ENCODE measurements around the gene PINLYP. TPM values are rescaled to one million over a fixed set of nuclear protein-coding genes. Genes with fewer than 3 reads are reported as not detected.
A peak's percentile ranks its signal among the peaks of the same experiment; 100 is the strongest.

The PINLYP gene
- total RNA-seq, 1 experiment from 2014 or later = not detected

GRCh38 chr19:43622956-43623355 is 47.4 kb downstream of the PINLYP start:
- Mint-ChIP-seq H3K4me3 (ENCODE audit: unreplicated experiment) (no peak overlapping the region), H3K4me1 (ENCODE audit: low read depth, unreplicated experiment) (peaks cover 8% of the 10 kb centered on the region), H3K27me3 (ENCODE audit: insufficient read depth, unreplicated experiment) (no peaks in the 10 kb centered on the region), H3K9me3 (ENCODE audit: unreplicated experiment) (no peaks in the 10 kb centered on the region), H3K36me3 (ENCODE audit: insufficient read depth, unreplicated experiment) (peaks cover 22% of the 10 kb centered on the region), H3K27ac (ENCODE audit: unreplicated experiment) (peak overlapping the region; percentile 34)
- Histone ChIP-seq H3K36me3 (ENCODE audit: control insufficient read depth, insufficient read depth, low read length) (no peaks in the 10 kb centered on the region), H3K27me3 (replicated peaks; ENCODE audit: control insufficient read depth, insufficient read depth, low read length) (no peaks in the 10 kb centered on the region), H3K4me1 (peaks cover 4% of the 10 kb centered on the region; the same call in 1 of the 2 replicates), H3K9me3 (no peaks in the 10 kb centered on the region), H3K4me3 (ENCODE audit: low read depth, low read length) (no peak overlapping the region)
- POLR2A ChIA-PET = interaction anchor here (0.7 kb wide), 1 partner anchor 113 kb away, joined by 3 read pairs; no protein-coding TSS in a partner anchor
- intact Hi-C loops (cut with micrococcal nuclease; ENCODE audit: unreplicated experiment) = no loop called here
- no peak for DNase-seq
- no peak for TF ChIP-seq CTCF (IDR thresholded peaks at IDR 0.05; ENCODE audit: insufficient read depth in 1 of 2, low read depth in 1 of 2, low read length in 1 of 2, severe bottlenecking in 1 of 2, unreplicated experiment in 1 of 2)
- no TSS peak for BruUV-seq (replicated peaks)
- CTCF ChIA-PET = no interaction called here

- H3K9me3 Mint-ChIP-seq (ENCODE audit: unreplicated experiment) = no peaks in the 10 kb centered on the region
- no peak for DNase-seq
- no TSS peak for BruUV-seq (replicated peaks)
These were observed 48.5 kb downstream of the PINLYP start for GRCh38 chr19:43623889-43624670.

GRCh38 chr19:43624933-43625332 is 49.3 kb downstream of the PINLYP start:
- H3K9me3 Mint-ChIP-seq (ENCODE audit: unreplicated experiment) = no peaks in the 10 kb centered on the region
- H3K36me3 Mint-ChIP-seq (ENCODE audit: insufficient read depth, unreplicated experiment) = peaks cover 9% of the 10 kb centered on the region

More at GRCh38 chr19:43623889-43624670, 48.5 kb downstream of the PINLYP start:
- CTCF ChIA-PET = no interaction called here
- Histone ChIP-seq H3K4me3 (ENCODE audit: low read depth, low read length) (no peak overlapping the region), H3K4me1 (0 out of 2 replicates have a peak, but pooled peaks cover 4% of the 10 kb centered on the region), H3K9me3 (no peaks in the 10 kb centered on the region), H3K36me3 (ENCODE audit: control insufficient read depth, insufficient read depth, low read length) (no peaks in the 10 kb centered on the region), H3K27me3 (replicated peaks; ENCODE audit: control insufficient read depth, insufficient read depth, low read length) (no peaks in the 10 kb centered on the region)
- peaks cover 18% of the 10 kb centered on the region for H3K36me3 Mint-ChIP-seq (ENCODE audit: insufficient read depth, unreplicated experiment)
- peaks cover 8% of the 10 kb centered on the region for H3K4me1 Mint-ChIP-seq (ENCODE audit: low read depth, unreplicated experiment)
- no peak overlapping the region for H3K4me3 Mint-ChIP-seq (ENCODE audit: unreplicated experiment)
- no peak overlapping the region for H3K27ac Mint-ChIP-seq (ENCODE audit: unreplicated experiment)
- no peak for TF ChIP-seq CTCF (IDR thresholded peaks at IDR 0.05; ENCODE audit: insufficient read depth in 1 of 2, low read depth in 1 of 2, low read length in 1 of 2, severe bottlenecking in 1 of 2, unreplicated experiment in 1 of 2)
- no peaks in the 10 kb centered on the region for H3K27me3 Mint-ChIP-seq (ENCODE audit: insufficient read depth, unreplicated experiment)
- POLR2A ChIA-PET = no interaction called here
- intact Hi-C loops (cut with micrococcal nuclease; ENCODE audit: unreplicated experiment) = no loop called here

More at GRCh38 chr19:43624933-43625332, 49.3 kb downstream of the PINLYP start:
- no TSS peak for BruUV-seq (replicated peaks)
- Histone ChIP-seq H3K4me1 (0 out of 2 replicates have a peak, but pooled peaks cover 4% of the 10 kb centered on the region), H3K27me3 (replicated peaks; ENCODE audit: control insufficient read depth, insufficient read depth, low read length) (no peaks in the 10 kb centered on the region), H3K36me3 (ENCODE audit: control insufficient read depth, insufficient read depth, low read length) (no peaks in the 10 kb centered on the region), H3K9me3 (no peaks in the 10 kb centered on the region), H3K4me3 (ENCODE audit: low read depth, low read length) (no peak overlapping the region)
- ChIA-PET CTCF (no interaction called here), POLR2A (no interaction called here)
- peaks cover 8% of the 10 kb centered on the region for H3K4me1 Mint-ChIP-seq (ENCODE audit: low read depth, unreplicated experiment)
- no peaks in the 10 kb centered on the region for H3K27me3 Mint-ChIP-seq (ENCODE audit: insufficient read depth, unreplicated experiment)
- H3K27ac Mint-ChIP-seq (ENCODE audit: unreplicated experiment) = no peak overlapping the region
- TF ChIP-seq CTCF (IDR thresholded peaks at IDR 0.05; ENCODE audit: insufficient read depth in 1 of 2, low read depth in 1 of 2, low read length in 1 of 2, severe bottlenecking in 1 of 2, unreplicated experiment in 1 of 2) = no peak
- H3K4me3 Mint-ChIP-seq (ENCODE audit: unreplicated experiment) = no peak overlapping the region
- DNase-seq = no peak
- intact Hi-C loops (cut with micrococcal nuclease; ENCODE audit: unreplicated experiment) = no loop called here

Measured in Caco-2 (cell line).